GM23248 (cell line): ENCODE results near the gene SH2D1B. TPM values are rescaled to one million over a fixed set of nuclear protein-coding genes. Genes with fewer than 3 reads are reported as not detected.

Experiments
- DNase-seq: peaks from one replicate; pipeline ENCODE4 v3.0.0-alpha.2; 2015
- H2AFZ ChIP-seq: fragments of 200-600 bp; sonication (generic); 2 replicates; pipeline ENCODE4 v1.6.1; 2016; ENCODE audit warnings: antibody characterized with exemption
- H3F3A ChIP-seq: fragments of 200-600 bp; sonication (generic); 2 replicates; pipeline ENCODE4 v1.6.1; 2016; ENCODE audit warnings: mild to moderate bottlenecking, antibody characterized with exemption, mixed run types; ENCODE audit not compliant: insufficient read depth
- H3K27ac ChIP-seq: fragments of 200-600 bp; sonication (generic); 2 replicates; pipeline ENCODE4 v1.5.1; 2016; ENCODE audit warnings: mild to moderate bottlenecking
- H3K27me3 ChIP-seq: fragments of 200-600 bp; sonication (generic); replicated peaks from 2 replicates; pipeline ENCODE4 v1.6.1; 2016; ENCODE audit warnings: mild to moderate bottlenecking; ENCODE audit not compliant: insufficient read depth
- H3K36me3 ChIP-seq: fragments of 200-600 bp; sonication (generic); 2 replicates; pipeline ENCODE4 v1.6.1; 2016; ENCODE audit warnings: low read depth, mild to moderate bottlenecking
- H3K4me1 ChIP-seq: fragments of 200-600 bp; sonication (generic); 2 replicates; pipeline ENCODE4 v1.6.1; 2016; ENCODE audit warnings: mild to moderate bottlenecking; ENCODE audit not compliant: insufficient read depth
- H3K4me2 ChIP-seq: fragments of 200-600 bp; sonication (generic); one replicate; pipeline ENCODE4 v1.6.1; 2016; ENCODE audit warnings: mild to moderate bottlenecking; ENCODE audit not compliant: unreplicated experiment
- H3K4me3 ChIP-seq: fragments of 200-600 bp; sonication (generic); 2 replicates; pipeline ENCODE4 v1.5.1; 2016; ENCODE audit warnings: mild to moderate bottlenecking
- H3K79me2 ChIP-seq: fragments of 200-600 bp; sonication (generic); 2 replicates; pipeline ENCODE4 v1.6.1; 2016; ENCODE audit warnings: mild to moderate bottlenecking; ENCODE audit not compliant: insufficient read depth
- H3K9ac ChIP-seq: fragments of 200-600 bp; sonication (generic); 2 replicates; pipeline ENCODE4 v1.6.1; 2016; ENCODE audit warnings: mild to moderate bottlenecking
- H3K9me2 ChIP-seq: fragments of 200-600 bp; sonication (generic); 2 replicates; pipeline ENCODE4 v1.6.1; 2016; ENCODE audit warnings: mixed run types, mild to moderate bottlenecking, moderate library complexity; ENCODE audit not compliant: insufficient read depth
- H3K9me3 ChIP-seq: fragments of 200-600 bp; sonication (generic); one replicate; pipeline ENCODE4 v1.6.1; 2017; ENCODE audit warnings: low read depth
- H4K20me1 ChIP-seq: fragments of 200-600 bp; sonication (generic); 2 replicates; pipeline ENCODE4 v1.6.0; 2016; ENCODE audit not compliant: insufficient read depth
- EZH2 ChIP-seq: fragments of 200-600 bp; sonication (generic); IDR thresholded peaks from 2 replicates; pipeline ENCODE4 v1.6.1; 2018; ENCODE audit warnings: antibody characterized with exemption, mild to moderate bottlenecking; ENCODE audit not compliant: insufficient read depth, poor library complexity, severe bottlenecking
- EZH2phosphoT487 ChIP-seq: fragments of 200-600 bp; sonication (generic); IDR thresholded peaks from 2 replicates; pipeline ENCODE4 v1.6.1; 2018; ENCODE audit warnings: antibody characterized with exemption, moderate library complexity, mild to moderate bottlenecking, low read depth; ENCODE audit not compliant: insufficient read depth
- WGBS, 2 experiments: methylation state at CpG; one replicate each; pipeline ENCODE4 v1.1.6; 2015 to 2017; ENCODE audit warnings: low lambda C conversion rate in 2 of 2, low coverage in 1 of 2; ENCODE audit errors: missing lambda C conversion rate in 2 of 2; 5-methylcytosine and 5-hydroxymethylcytosine counted together
- in situ Hi-C: fragments of 300-500 bp; cut with MboI; formaldehyde crosslinking; loops from 2 replicates; pipeline ENCODE4 v1.15.0; 2020
- polyA plus RNA-seq: library from polyadenylated mRNA; unstranded; fragments of >200 nt; fragmentation: Nextera tagmentation; extraction: Ambion mirVana; gene quantifications from 2 replicates; pipeline ENCODE4 v1.2.1, GENCODE V29; 2016
- total RNA-seq: library from RNA; depleted of rRNA; stranded (reverse); fragments of >200 nt; shearing (Covaris generic); gene quantifications from 2 replicates; pipeline ENCODE4 v1.2.3, GENCODE V29; 2014

The SH2D1B gene
- total and polyA plus RNA-seq, 2 experiments from 2014 or later = not detected

GRCh38 chr1:162384601-162385279, 27.2 kb downstream of the SH2D1B start:
- no peak for DNase-seq
- no peak overlapping the region for H3K9ac ChIP-seq
- in situ Hi-C loops = loop anchor here (10.0 kb wide), 1 partner anchor 330 kb away; no protein-coding TSS in a partner anchor
- 0 out of 2 replicates have a peak, but pooled peaks cover 3% of the 10 kb centered on the region for H3K4me1 ChIP-seq
- WGBS, 2 experiments = 84 to 87% methylated on average over 10 of the region's 10 CpGs
- H3K27ac ChIP-seq = no peak overlapping the region
- H3K4me3 ChIP-seq = no peak overlapping the region
- no peak overlapping the region for H3K4me2 ChIP-seq
- H3K27me3 ChIP-seq = peaks cover 6% of the 10 kb centered on the region; the same call in 1 of the 2 replicates
- no peaks in the 10 kb centered on the region for H3K36me3 ChIP-seq
- no peaks in the 10 kb centered on the region for H4K20me1 ChIP-seq
- no peak overlapping the region for H2AFZ ChIP-seq
- no peaks in the 10 kb centered on the region for H3K9me3 ChIP-seq
- H3K79me2 ChIP-seq = no peaks in the 10 kb centered on the region
- H3F3A ChIP-seq = no peaks in the 10 kb centered on the region
- TF ChIP-seq EZH2phosphoT487 = no peak
- TF ChIP-seq EZH2 = no peak
- no peaks in the 10 kb centered on the region for H3K9me2 ChIP-seq

DNA sequence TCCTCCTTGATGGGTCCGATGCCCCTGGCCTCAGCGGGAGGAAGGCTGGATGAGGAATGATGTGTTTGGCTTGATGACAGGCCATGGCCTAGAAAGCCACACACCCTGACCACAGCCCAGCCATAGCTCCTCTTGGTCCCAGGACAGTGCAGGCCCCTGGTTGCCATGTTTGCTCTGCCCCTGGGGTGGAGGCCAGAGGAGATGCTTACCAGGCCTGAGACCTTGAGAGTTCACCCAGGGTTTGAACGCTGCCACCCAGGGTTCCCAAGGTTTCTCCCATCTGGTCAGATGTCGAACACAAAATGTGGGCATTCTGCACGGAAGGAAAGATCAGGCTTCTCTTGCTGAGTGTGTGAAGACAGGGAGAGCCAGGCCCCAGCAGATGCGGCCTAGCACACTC, 27.8 kb downstream of the SH2D1B start:
- Histone ChIP-seq H3K27ac (no peak overlapping the region), H3K36me3 (no peaks in the 10 kb centered on the region), H3K4me2 (no peak overlapping the region), H4K20me1 (no peaks in the 10 kb centered on the region), H3F3A (no peaks in the 10 kb centered on the region), H2AFZ (no peak overlapping the region), H3K79me2 (no peaks in the 10 kb centered on the region), H3K9me3 (no peaks in the 10 kb centered on the region), H3K9ac (no peak overlapping the region), H3K4me3 (no peak overlapping the region), H3K9me2 (no peaks in the 10 kb centered on the region), H3K4me1 (0 out of 2 replicates have a peak, but pooled peaks cover 1% of the 10 kb centered on the region), H3K27me3 (peaks cover 6% of the 10 kb centered on the region; the same call in 1 of the 2 replicates)
- in situ Hi-C loops = loop anchor here (10.0 kb wide), 1 partner anchor 329 kb away; no protein-coding TSS in a partner anchor
- DNase-seq = no peak
- 79 to 86% methylated on average over 6 of the region's 6 CpGs for WGBS, 2 experiments
- no peak for TF ChIP-seq EZH2
- TF ChIP-seq EZH2phosphoT487 = no peak

GRCh38 chr1:162383516-162383915, 28.4 kb downstream of the SH2D1B start:
- WGBS, 2 experiments = 84 to 86% methylated on average over 8 of the region's 8 CpGs
- H3K9ac ChIP-seq = no peak overlapping the region
- no peak overlapping the region for H3K4me2 ChIP-seq

DNA sequence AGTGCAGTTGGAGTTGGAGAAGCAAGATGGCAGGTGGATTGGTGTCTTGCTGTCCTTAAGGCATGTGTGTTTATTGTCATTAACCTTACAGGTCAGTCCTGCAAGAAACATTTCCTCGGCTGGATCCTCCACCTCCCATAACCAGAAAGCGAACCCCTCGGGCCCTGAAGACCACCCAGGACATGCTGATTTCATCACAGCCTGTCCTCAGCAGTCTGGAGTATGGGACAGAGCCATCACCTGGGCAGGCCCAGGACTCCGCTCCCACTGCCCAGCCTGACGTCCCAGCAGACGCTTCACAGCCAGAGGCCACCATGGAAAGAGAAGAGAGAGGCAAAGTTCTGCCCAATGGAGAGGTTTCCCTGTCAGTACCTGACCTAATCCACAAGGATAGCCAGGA, 28.8 kb downstream of the SH2D1B start:
- Histone ChIP-seq H3K4me1 (no peaks in the 10 kb centered on the region), H3K9ac (no peak overlapping the region), H2AFZ (no peak overlapping the region), H3K36me3 (no peaks in the 10 kb centered on the region), H3K4me2 (no peak overlapping the region), H3K9me2 (no peaks in the 10 kb centered on the region), H3K27me3 (peaks cover 1% of the 10 kb centered on the region; the same call in 1 of the 2 replicates), H3K4me3 (no peak overlapping the region), H3K79me2 (no peaks in the 10 kb centered on the region), H3F3A (no peaks in the 10 kb centered on the region), H3K9me3 (no peaks in the 10 kb centered on the region), H4K20me1 (no peaks in the 10 kb centered on the region), H3K27ac (no peak overlapping the region)
- TF ChIP-seq EZH2phosphoT487 (no peak), EZH2 (no peak)
- in situ Hi-C loops = loop anchor here (10.0 kb wide), 1 partner anchor 328 kb away; no protein-coding TSS in a partner anchor
- no peak for DNase-seq
- 79 to 88% methylated on average over 6 of the region's 6 CpGs for WGBS, 2 experiments

More at GRCh38 chr1:162383516-162383915, 28.4 kb downstream of the SH2D1B start:
- DNase-seq = no peak
- no peaks in the 10 kb centered on the region for H4K20me1 ChIP-seq
- no peak overlapping the region for H3K27ac ChIP-seq
- no peak overlapping the region for H3K4me3 ChIP-seq
- in situ Hi-C loops = loop anchor here (10.0 kb wide), 1 partner anchor 329 kb away; no protein-coding TSS in a partner anchor
- no peaks in the 10 kb centered on the region for H3K9me3 ChIP-seq
- H2AFZ ChIP-seq = no peak overlapping the region
- TF ChIP-seq EZH2phosphoT487 (no peak), EZH2 (no peak)
- H3K79me2 ChIP-seq = no peaks in the 10 kb centered on the region
- peaks cover 5% of the 10 kb centered on the region; the same call in 1 of the 2 replicates for H3K27me3 ChIP-seq
- H3K36me3 ChIP-seq = no peaks in the 10 kb centered on the region
- no peaks in the 10 kb centered on the region for H3F3A ChIP-seq
- H3K9me2 ChIP-seq = no peaks in the 10 kb centered on the region
- no peaks in the 10 kb centered on the region for H3K4me1 ChIP-seq
